ENCODE measurements around the gene THAP4. TPM values are rescaled to one million over a fixed set of nuclear protein-coding genes. Genes with fewer than 3 reads are reported as not detected.
"Not testable (repeated sequence)": the region's sequence is repeated elsewhere in the genome, so short reads cannot be mapped to it uniquely, and the experiment has no call there.

Gene THAP4
- total RNA-seq, 2 experiments from 2014 or later = 27.5 to 31.4 TPM

DNA sequence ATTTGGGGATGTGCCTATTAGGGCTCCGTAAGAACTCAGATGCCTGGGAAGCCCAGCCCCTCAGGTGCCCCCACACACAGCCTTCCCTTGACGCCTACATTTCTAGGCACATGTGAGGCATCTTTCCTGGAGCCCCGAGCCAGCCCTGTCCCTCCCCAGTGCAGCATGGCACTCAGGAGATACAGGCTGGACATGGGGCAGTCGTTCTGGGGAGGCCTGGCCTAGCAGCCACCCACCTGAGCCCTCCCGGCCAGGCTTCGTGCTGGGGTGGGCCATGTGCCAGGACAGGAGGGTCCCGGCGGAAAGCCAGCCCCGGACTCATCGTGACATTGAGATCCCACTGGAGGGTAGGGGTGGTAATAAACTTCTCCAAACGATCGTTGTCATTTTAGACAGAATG, 63.2 kb downstream of the THAP4 start:
- Histone ChIP-seq H3K9me3 (ENCODE audit: control insufficient read depth in 1 of 2, insufficient read depth in 1 of 2, low read length in 2 of 2) (no peaks in the 10 kb centered on the region), H3K4me3 (ENCODE audit: low read length) (no peak overlapping the region), H3K27ac (ENCODE audit: low read depth in 1 of 2, low read length in 2 of 2) (no peak overlapping the region), H3K4me1 (ENCODE audit: insufficient read depth, low read length) (no peaks in the 10 kb centered on the region), H3K36me3 (ENCODE audit: insufficient read depth, low read length) (peaks cover 2% of the 10 kb centered on the region), H3K27me3 (ENCODE audit: control insufficient read depth in 1 of 2, insufficient read depth in 2 of 2, low read length in 2 of 2) (no peaks in the 10 kb centered on the region)
- Mint-ChIP-seq H3K27me3 (no peaks in the 10 kb centered on the region), H3K4me1 (ENCODE audit: low read depth) (no peaks in the 10 kb centered on the region), H3K36me3 (ENCODE audit: low read depth) (peaks cover 10% of the 10 kb centered on the region), H3K4me3 (no peak overlapping the region), H3K9me3 (no peaks in the 10 kb centered on the region), H3K27ac (no peak overlapping the region)
- POLR2A ChIA-PET = no interaction called here
- intact Hi-C loops (cut with DNase I, micrococcal nuclease) = no loop called here
- ATAC-seq (ENCODE audit: poor library complexity) (no peak), DNase-seq (no peak)
- TF ChIP-seq, protein P1, sequence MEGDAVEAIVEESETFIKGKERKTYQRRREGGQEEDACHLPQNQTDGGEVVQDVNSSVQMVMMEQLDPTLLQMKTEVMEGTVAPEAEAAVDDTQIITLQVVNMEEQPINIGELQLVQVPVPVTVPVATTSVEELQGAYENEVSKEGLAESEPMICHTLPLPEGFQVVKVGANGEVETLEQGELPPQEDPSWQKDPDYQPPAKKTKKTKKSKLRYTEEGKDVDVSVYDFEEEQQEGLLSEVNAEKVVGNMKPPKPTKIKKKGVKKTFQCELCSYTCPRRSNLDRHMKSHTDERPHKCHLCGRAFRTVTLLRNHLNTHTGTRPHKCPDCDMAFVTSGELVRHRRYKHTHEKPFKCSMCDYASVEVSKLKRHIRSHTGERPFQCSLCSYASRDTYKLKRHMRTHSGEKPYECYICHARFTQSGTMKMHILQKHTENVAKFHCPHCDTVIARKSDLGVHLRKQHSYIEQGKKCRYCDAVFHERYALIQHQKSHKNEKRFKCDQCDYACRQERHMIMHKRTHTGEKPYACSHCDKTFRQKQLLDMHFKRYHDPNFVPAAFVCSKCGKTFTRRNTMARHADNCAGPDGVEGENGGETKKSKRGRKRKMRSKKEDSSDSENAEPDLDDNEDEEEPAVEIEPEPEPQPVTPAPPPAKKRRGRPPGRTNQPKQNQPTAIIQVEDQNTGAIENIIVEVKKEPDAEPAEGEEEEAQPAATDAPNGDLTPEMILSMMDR (IDR thresholded peaks at IDR 0.05) = no peak
- CTCF ChIA-PET = no interaction called here

DNA sequence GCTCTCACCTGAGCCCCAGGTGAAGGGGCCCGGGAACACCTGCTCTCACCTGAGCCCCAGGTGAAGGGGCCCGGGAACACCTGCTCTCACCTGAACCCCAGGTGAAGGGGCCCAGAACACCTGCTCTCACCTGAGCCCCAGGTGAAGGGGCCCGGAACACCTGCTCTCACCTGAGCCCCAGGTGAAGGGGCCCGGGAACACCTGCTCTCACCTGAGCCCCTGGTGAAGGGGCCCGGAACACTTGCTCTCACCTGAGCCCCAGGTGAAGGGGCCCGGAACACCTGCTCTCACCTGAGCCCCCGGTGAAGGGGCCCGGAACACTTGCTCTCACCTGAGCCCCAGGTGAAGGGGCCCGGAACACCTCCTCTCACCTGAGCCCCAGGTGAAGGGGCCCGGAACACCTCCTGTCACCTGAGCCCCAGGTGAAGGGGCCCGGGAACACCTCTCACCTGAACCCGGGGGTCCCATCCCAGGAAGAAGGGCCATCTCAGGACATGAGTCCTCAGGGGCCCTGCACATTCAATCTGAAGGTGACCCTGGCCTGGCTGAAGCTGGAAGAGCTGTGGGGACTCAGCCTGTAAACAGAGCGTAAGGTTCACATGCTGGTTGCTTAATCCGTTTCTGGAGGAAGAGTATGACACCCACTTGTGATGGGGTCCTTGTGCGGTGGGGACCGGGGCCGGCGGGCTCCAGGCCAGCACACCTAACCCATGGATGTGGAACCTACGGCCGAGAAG, 63.9 kb downstream of the THAP4 start:
- H3K27me3 ChIP-seq (ENCODE audit: control insufficient read depth in 1 of 2, insufficient read depth in 2 of 2, low read length in 2 of 2); H3K27me3 Mint-ChIP-seq; H3K9me3 Mint-ChIP-seq; POLR2A ChIA-PET; CTCF ChIA-PET; H3K4me1 ChIP-seq (ENCODE audit: insufficient read depth, low read length); H3K27ac Mint-ChIP-seq; H3K4me3 Mint-ChIP-seq; H3K36me3 Mint-ChIP-seq (ENCODE audit: low read depth); intact Hi-C loops (cut with DNase I, micrococcal nuclease); H3K27ac ChIP-seq (ENCODE audit: low read depth in 1 of 2, low read length in 2 of 2); H3K4me1 Mint-ChIP-seq (ENCODE audit: low read depth); H3K9me3 ChIP-seq (ENCODE audit: control insufficient read depth in 1 of 2, insufficient read depth in 1 of 2, low read length in 2 of 2); DNase-seq; H3K4me3 ChIP-seq (ENCODE audit: low read length); ATAC-seq (ENCODE audit: poor library complexity); H3K36me3 ChIP-seq (ENCODE audit: insufficient read depth, low read length): not testable (repeated sequence)

DNA sequence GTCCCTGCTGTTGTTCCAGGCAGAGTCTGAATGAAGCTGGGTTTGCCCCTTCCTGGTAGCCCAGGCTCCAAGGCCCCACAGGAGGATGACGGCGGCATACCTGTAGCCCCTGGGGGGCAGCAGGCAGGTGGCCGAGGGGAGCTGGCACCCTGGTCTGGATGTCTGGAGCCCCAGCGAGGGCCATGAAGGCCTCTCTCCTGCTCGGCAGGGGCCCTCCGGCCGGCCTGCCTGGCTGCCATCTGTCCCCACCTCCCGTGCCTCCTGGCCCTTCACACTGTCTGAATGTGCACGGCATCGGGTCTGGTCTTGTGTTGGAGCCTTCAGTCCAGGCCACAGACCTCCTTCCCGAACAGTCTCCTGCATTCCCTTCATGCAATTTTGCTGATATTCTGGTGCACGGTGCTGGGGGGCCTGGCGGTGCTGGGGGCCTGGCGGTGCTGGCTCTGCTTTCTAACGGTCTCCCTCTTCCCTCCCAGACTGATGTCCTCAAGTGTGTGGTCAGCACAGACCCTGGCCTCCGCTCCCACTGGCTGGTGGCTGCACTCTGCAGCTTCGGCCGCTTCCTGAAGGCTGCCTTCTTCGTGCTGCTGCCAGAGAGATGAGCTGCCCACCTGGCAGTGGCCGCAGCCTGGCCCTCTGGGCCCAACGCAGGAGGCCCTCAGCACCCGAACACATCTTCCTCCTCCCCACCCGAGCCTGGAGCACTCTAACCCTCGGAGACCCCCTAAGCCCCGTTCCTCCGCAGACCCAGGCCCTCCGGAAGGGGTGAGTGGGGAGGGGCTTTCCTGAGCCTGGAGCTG, 64.9 kb downstream of the THAP4 start:
- Histone ChIP-seq H3K9me3 (ENCODE audit: control insufficient read depth in 1 of 2, insufficient read depth in 1 of 2, low read length in 2 of 2) (no peaks in the 10 kb centered on the region), H3K36me3 (ENCODE audit: insufficient read depth, low read length) (peaks cover 2% of the 10 kb centered on the region), H3K27me3 (ENCODE audit: control insufficient read depth in 1 of 2, insufficient read depth in 2 of 2, low read length in 2 of 2) (no peaks in the 10 kb centered on the region), H3K27ac (ENCODE audit: low read depth in 1 of 2, low read length in 2 of 2) (no peak overlapping the region), H3K4me3 (ENCODE audit: low read length) (no peak overlapping the region), H3K4me1 (ENCODE audit: insufficient read depth, low read length) (no peaks in the 10 kb centered on the region)
- Mint-ChIP-seq H3K36me3 (ENCODE audit: low read depth) (no peaks in the 10 kb centered on the region), H3K27me3 (no peaks in the 10 kb centered on the region), H3K4me3 (no peak overlapping the region), H3K9me3 (no peaks in the 10 kb centered on the region), H3K27ac (no peak overlapping the region), H3K4me1 (ENCODE audit: low read depth) (no peaks in the 10 kb centered on the region)
- ChIA-PET CTCF (no interaction called here), POLR2A (no interaction called here)
- DNase-seq = no peak
- TF ChIP-seq, protein P1 (IDR thresholded peaks at IDR 0.05) = no peak
- no peak for ATAC-seq (ENCODE audit: poor library complexity)
- intact Hi-C loops (cut with DNase I, micrococcal nuclease) = no loop called here

Measured in CD4-positive, alpha-beta T cell (primary cell).